Transverse colon (tissue), 4 donors: ENCODE results near the gene ZSWIM4. TPM values are rescaled to one million over a fixed set of nuclear protein-coding genes. Genes with fewer than 3 reads are reported as not detected.

Experiments
- DNase-seq: peaks from one replicate; pipeline ENCODE4 v3.0.0-alpha.2; 2019
- H3K27ac ChIP-seq, 4 donors: fragments of 200-600 bp; sonication (generic); 2 replicates each; pipeline ENCODE4 v1.5.1; 2016 to 2018; ENCODE audit warnings: inconsistent platforms in 4 of 4
- H3K27me3 ChIP-seq: fragments of 200-600 bp; sonication (generic); 2 replicates; pipeline ENCODE4 v1.5.1; 2017; ENCODE audit warnings: inconsistent platforms
- H3K36me3 ChIP-seq, 4 donors: fragments of 200-600 bp; sonication (generic); 2 replicates each; pipeline ENCODE4 v1.5.1; 2017 to 2019; ENCODE audit warnings: inconsistent platforms in 4 of 4
- H3K4me1 ChIP-seq, 4 donors: fragments of 200-600 bp; sonication (generic); 2 replicates each; pipeline ENCODE4 v1.5.1; 2017 to 2020; ENCODE audit warnings: inconsistent platforms in 4 of 4
- H3K4me3 ChIP-seq, 4 donors: fragments of 200-600 bp; sonication (generic); 1 replicate in 1 of 4; 2 replicates in 3 of 4; pipeline versions ENCODE4 v1.5.1 to v1.6.1; 2017 to 2019; ENCODE audit warnings: inconsistent platforms in 4 of 4
- H3K9me3 ChIP-seq, 2 donors: fragments of 200-600 bp; sonication (generic); 2 replicates each; pipeline ENCODE4 v1.5.1; 2017 to 2019; ENCODE audit warnings: inconsistent platforms in 2 of 2
- EP300 ChIP-seq: sonication (generic); formaldehyde crosslinking; IDR thresholded peaks from one replicate; pipeline ENCODE4 v1.6.1; 2017; ENCODE audit warnings: antibody characterized with exemption, low read depth
- POLR2A ChIP-seq: fragments of 450-650 bp; IDR thresholded peaks from one replicate; pipeline ENCODE4 v1.6.1; 2016; ENCODE audit warnings: antibody characterized with exemption, mild to moderate bottlenecking, moderate library complexity
- POLR2AphosphoS5 ChIP-seq, 3 donors: sonication (generic); formaldehyde crosslinking; IDR thresholded peaks; one replicate each; pipeline ENCODE4 v1.6.1; 2016; ENCODE audit warnings: antibody characterized with exemption in 3 of 3
- WGBS, 2 donors: methylation state at CpG; one replicate each; pipeline ENCODE4 v1.1.5; 2018; ENCODE audit warnings: low coverage in 1 of 2; 5-methylcytosine and 5-hydroxymethylcytosine counted together
- in situ Hi-C, 4 donors: fragments of 200-750 bp; cut with MboI; loops; one replicate each; pipeline versions ENCODE4 v1.15.0 to v1.15.1; 2017; ENCODE audit warnings: low sequenced_read_pairs in 3 of 4, low pct_ligation_motif_present in 1 of 4, low pct_unique_long_range_greater_than_20kb in 1 of 4
- intact Hi-C: fragments of 100-400 bp; cut with DNase I; formaldehyde crosslinking; loops from one replicate; pipeline ENCODE4 v1.15.1; 2023; ENCODE audit warnings: low total_unique reads
- total RNA-seq, 4 donors: library from RNA; depleted of rRNA; stranded (reverse); fragments of >200 nt; gene quantifications; one replicate each; pipeline ENCODE4 v1.1.0, GENCODE V29; 2016
- TF ChIP-seq, protein P1 (sequence below), 5 experiments: fragments of 200-600 bp in 3 of 5; fragments of 450-650 bp in 2 of 5; sonication (generic) in 3 of 5; IDR thresholded peaks; 1 replicate in 2 of 5; 2 replicates in 3 of 5; pipeline ENCODE4 v1.5.1; 2016 to 2017; ENCODE audit warnings: antibody characterized with exemption in 5 of 5, inconsistent platforms in 3 of 5, mild to moderate bottlenecking in 2 of 5, moderate library complexity in 1 of 5

Gene ZSWIM4
- total RNA-seq, 4 donors from 2014 or later, result 2.3 to 5.1 (median 2.9) TPM

DNA sequence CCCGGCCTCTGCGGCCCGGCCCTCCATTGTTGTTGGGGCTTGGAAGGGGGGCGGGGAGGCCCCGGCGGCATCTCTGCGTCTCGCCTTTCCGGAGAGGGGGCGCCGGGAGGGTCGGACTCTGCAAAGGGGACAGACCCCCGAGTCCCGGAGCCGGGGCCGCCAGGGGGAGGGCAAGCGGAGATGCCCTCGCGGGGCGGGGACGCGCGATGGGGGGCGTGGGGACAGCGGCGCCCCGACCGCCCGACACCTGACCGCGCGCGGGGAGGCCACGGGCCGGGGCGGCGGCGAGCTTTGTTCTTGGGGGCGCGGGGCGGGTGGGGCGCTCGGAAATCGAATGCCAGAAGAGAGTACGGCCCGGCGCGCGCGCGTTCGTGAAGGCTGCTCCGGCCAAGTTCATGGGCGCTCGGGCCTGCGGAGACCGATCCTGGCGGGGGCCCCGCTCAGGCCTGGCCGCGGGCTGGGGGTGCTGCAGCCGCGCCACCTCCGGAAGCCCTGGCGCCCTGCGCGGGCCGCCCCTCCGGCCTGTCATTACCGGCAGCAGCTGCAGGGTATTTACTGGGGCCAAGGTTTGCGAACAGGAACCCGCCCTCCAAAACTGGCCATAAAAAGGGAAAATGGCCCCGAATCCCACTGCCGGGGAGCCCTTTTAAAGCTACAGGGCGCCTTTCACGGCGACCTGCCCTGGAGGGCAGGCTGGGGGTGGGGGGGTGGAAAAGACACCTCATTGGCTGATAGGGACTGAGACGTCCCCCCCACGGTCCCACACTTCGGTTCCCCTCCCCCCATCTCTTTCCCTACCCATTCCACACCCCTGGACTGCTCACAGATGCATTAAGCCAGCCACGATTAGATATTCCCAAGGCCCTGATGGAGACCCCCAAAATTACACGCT, 70.6 kb downstream of the ZSWIM4 start:
- TF ChIP-seq EP300, result no peak
- TF ChIP-seq POLR2A, result no peak
- Histone ChIP-seq H3K27ac (peak overlapping the region; percentile 42 to 75 (median 58)), H3K36me3 (no peaks in the 10 kb centered on the region), H3K4me3 (peak overlapping the region; percentile 64 to 79 (median 67)), H3K4me1 (peaks cover 5 to 23% (median 18%) of the 10 kb centered on the region in 4 donors), H3K9me3 (no peaks in the 10 kb centered on the region), H3K27me3 (peaks cover 8% of the 10 kb centered on the region)
- intact Hi-C loops (loop anchor here (10.0 kb wide), 1 partner anchor 101 kb away; the partner anchor contains the start of gene MRI1), in situ Hi-C loops (loop anchor here (10.0 to 25.0 kb wide), 4 partner anchors 104 to 279 kb away; partner anchors contain the start of genes C19orf53 (in 1 of the 4) and MRI1 (in 1 of the 4))
- WGBS, 2 donors, result 1% methylated on average over 58 of the region's 82 CpGs; no CpG with 5 or more reads in 1 of the 2 donors
- DNase-seq, result no peak

DNA sequence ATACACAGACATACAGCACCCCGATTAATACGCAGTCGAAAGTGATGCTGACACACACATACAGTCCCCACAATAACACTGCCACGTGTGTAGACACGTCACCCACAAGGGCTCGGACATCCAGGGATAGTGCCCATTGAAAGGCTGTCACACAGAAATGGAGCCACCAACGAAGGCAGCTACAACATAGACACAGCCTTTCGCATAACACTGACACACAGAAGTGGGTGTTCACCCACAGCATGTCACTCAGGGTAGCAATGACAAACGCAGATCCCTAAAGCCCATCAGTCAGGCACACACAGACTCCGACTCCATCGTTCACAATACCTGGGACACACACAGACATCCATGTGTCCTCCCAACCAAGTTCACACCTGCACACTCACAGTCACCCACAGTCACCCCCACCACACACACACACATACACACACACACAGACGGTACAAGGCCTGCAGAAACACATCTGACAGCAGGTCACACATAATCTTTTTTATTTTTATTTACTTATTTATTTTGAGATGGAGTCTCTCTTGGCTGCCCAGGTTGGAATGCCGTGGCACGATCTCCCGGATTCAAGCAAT, 71.3 kb downstream of the ZSWIM4 start:
- in situ Hi-C loops, result loop anchor here (10.0 to 25.0 kb wide), 4 partner anchors 104 to 279 kb away; partner anchors contain the start of genes C19orf53 (in 1 of the 4) and MRI1 (in 1 of the 4)
- H3K27ac ChIP-seq, result peak overlapping the region in 2 of 4 donors; percentile 42 to 57
- 68 to 78% methylated on average over 4 to 15 of the region's 15 CpGs for WGBS, 2 donors
- no peak for DNase-seq
- H3K9me3 ChIP-seq, result no peaks in the 10 kb centered on the region
- TF ChIP-seq, protein P1, sequence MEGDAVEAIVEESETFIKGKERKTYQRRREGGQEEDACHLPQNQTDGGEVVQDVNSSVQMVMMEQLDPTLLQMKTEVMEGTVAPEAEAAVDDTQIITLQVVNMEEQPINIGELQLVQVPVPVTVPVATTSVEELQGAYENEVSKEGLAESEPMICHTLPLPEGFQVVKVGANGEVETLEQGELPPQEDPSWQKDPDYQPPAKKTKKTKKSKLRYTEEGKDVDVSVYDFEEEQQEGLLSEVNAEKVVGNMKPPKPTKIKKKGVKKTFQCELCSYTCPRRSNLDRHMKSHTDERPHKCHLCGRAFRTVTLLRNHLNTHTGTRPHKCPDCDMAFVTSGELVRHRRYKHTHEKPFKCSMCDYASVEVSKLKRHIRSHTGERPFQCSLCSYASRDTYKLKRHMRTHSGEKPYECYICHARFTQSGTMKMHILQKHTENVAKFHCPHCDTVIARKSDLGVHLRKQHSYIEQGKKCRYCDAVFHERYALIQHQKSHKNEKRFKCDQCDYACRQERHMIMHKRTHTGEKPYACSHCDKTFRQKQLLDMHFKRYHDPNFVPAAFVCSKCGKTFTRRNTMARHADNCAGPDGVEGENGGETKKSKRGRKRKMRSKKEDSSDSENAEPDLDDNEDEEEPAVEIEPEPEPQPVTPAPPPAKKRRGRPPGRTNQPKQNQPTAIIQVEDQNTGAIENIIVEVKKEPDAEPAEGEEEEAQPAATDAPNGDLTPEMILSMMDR (IDR thresholded peaks at IDR 0.05), result no peak
- TF ChIP-seq EP300, result no peak
- intact Hi-C loops, result loop anchor here (10.0 kb wide), 1 partner anchor 102 kb away; the partner anchor contains the start of gene MRI1
- H3K36me3 ChIP-seq, result no peaks in the 10 kb centered on the region
- H3K27me3 ChIP-seq, result peaks cover 8% of the 10 kb centered on the region
- peak overlapping the region in 2 of 4 donors; percentile 64 to 79 for H3K4me3 ChIP-seq
- H3K4me1 ChIP-seq, result peaks cover 5 to 18% (median 14%) of the 10 kb centered on the region in 4 donors

DNA sequence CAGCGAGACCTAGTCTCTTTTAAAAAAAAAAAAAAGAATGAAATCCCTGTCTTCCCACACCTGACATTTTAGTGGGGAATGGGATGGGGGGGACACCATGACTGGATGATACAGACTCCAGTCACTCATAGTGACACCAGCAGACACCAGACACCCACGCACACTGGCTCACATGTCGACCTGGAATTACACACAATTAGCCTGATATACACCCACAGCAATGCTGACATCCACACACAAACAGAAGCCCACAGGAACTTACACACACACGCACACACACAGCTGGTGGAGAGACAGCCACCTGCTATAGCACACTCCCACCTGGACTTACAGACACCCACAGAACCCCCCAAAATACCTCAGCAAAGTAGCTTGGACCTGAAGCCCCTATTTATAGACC, 73.4 kb downstream of the ZSWIM4 start:
- H3K27ac ChIP-seq, result no peak overlapping the region
- WGBS, 2 donors, result 64 to 81% methylated on average over 3 to 4 of the region's 4 CpGs
- peaks cover 5 to 23% (median 18%) of the 10 kb centered on the region in 4 donors for H3K4me1 ChIP-seq
- no peak overlapping the region for H3K4me3 ChIP-seq
- intact Hi-C loops, result loop anchor here (10.0 kb wide), 1 partner anchor 104 kb away; the partner anchor contains the start of gene MRI1
- H3K9me3 ChIP-seq, result no peaks in the 10 kb centered on the region
- no peak for DNase-seq
- no peaks in the 10 kb centered on the region for H3K36me3 ChIP-seq
- TF ChIP-seq, protein P1 (IDR thresholded peaks at IDR 0.05), result no peak
- TF ChIP-seq POLR2AphosphoS5 (IDR thresholded peaks at IDR 0.05), result no peak
- no peak for TF ChIP-seq EP300
- no peak for TF ChIP-seq POLR2A
- peaks cover 8% of the 10 kb centered on the region for H3K27me3 ChIP-seq
- in situ Hi-C loops, result loop anchor here (10.0 to 25.0 kb wide), 4 partner anchors 106 to 281 kb away; partner anchors contain the start of genes C19orf53 (in 1 of the 4) and MRI1 (in 1 of the 4)

DNA sequence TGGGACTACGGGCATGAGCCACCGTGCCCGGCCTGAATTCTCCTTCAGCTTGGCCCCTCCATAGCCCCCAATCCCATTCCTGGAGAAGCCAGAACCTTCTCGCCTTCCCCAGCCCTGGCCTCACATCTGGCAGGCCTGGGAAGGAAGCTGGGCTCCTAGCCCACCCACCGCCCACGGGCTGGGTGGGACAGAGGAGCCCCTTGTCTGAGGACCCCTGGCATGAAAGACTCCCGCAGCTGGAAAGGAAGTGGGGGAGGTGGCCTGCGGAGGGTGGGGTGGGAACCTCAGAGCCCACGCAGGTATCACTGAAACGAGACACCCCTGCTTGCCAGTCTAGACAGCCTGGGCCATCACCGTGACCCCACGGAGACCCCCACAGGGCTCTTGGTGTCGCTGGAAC, 74.0 kb downstream of the ZSWIM4 start:
- Histone ChIP-seq H3K27ac (no peak overlapping the region), H3K27me3 (peaks cover 8% of the 10 kb centered on the region), H3K4me3 (no peak overlapping the region), H3K36me3 (no peaks in the 10 kb centered on the region), H3K9me3 (no peaks in the 10 kb centered on the region), H3K4me1 (peaks cover 5 to 23% (median 18%) of the 10 kb centered on the region in 4 donors)
- in situ Hi-C loops, result loop anchor here (10.0 to 25.0 kb wide), 4 partner anchors 107 to 282 kb away; partner anchors contain the start of genes C19orf53 (in 1 of the 4) and MRI1 (in 1 of the 4)
- intact Hi-C loops, result loop anchor here (10.0 kb wide), 1 partner anchor 104 kb away; the partner anchor contains the start of gene MRI1
- DNase-seq, result no peak
- 77% methylated on average over 13 of the region's 13 CpGs; no CpG with 5 or more reads in 1 of the 2 donors for WGBS, 2 donors
- TF ChIP-seq POLR2A, result no peak
